Mucosa of descending colon (tissue), 3 donors: ENCODE results near the gene TYW1. TPM values are rescaled to one million over a fixed set of nuclear protein-coding genes. Genes with fewer than 3 reads are reported as not detected.
"Not testable (repeated sequence)": the region's sequence is repeated elsewhere in the genome, so short reads cannot be mapped to it uniquely, and the experiment has no call there.

Experiments
- ATAC-seq: fragments of 200-7000 bp; cut with Tn5 transposase; one replicate; pipeline ENCODE4 v1.9.1; 2020; ENCODE audit warnings: mild to moderate bottlenecking, moderate library complexity
- DNase-seq, 3 donors: peaks; one replicate each; pipeline ENCODE4 v3.0.0-alpha.2; 2020
- H3K36me3 ChIP-seq: fragments of 200-600 bp; one replicate; pipeline ENCODE4 v1.8.0; 2021; ENCODE audit warnings: low read depth, mild to moderate bottlenecking
- H3K4me1 ChIP-seq: fragments of 200-600 bp; one replicate; pipeline ENCODE4 v1.8.0; 2021; ENCODE audit warnings: low read depth, mild to moderate bottlenecking
- H3K4me3 ChIP-seq: fragments of 200-600 bp; one replicate; pipeline ENCODE4 v1.8.0; 2021; ENCODE audit warnings: mild to moderate bottlenecking
- H3K9me3 ChIP-seq: fragments of 200-600 bp; one replicate; pipeline ENCODE4 v1.8.0; 2021; ENCODE audit warnings: mild to moderate bottlenecking
- intact Hi-C, 2 donors: fragments of 100-400 bp; cut with DNase I in 1 of 2; cut with micrococcal nuclease in 1 of 2; formaldehyde crosslinking; loops; one replicate each; pipeline versions ENCODE4 v1.11.0 to v1.11.1; 2022; cut with DNase I, micrococcal nuclease
- total RNA-seq, 3 donors: library from RNA; stranded (reverse); fragmentation: NEBNext Ultra II Directional in 2 of 3; extraction: Animal tissue kit (Norgen Biotek cat#: 25700) in 2 of 3; gene quantifications; one replicate each; pipeline versions ENCODE4 v1.2.1 to v1.2.4, GENCODE V29; 2021 to 2023
- TF ChIP-seq, protein P1 (sequence below): fragments of 200-600 bp; IDR thresholded peaks from one replicate; pipeline ENCODE4 v1.8.0; 2022; ENCODE audit warnings: antibody characterized with exemption, mild to moderate bottlenecking
- donor health status: DM: no; HTN: no; CAD: no; lungs with moderate emphysema.
- donor health status: DM: no; HTN: no; CAD: no.
- donor health status: DM: no; HTN: yes; CAD: no.

The TYW1 gene
- total RNA-seq, 3 donors from 2014 or later = 14.6 to 19.0 (median 16.6) TPM

DNA sequence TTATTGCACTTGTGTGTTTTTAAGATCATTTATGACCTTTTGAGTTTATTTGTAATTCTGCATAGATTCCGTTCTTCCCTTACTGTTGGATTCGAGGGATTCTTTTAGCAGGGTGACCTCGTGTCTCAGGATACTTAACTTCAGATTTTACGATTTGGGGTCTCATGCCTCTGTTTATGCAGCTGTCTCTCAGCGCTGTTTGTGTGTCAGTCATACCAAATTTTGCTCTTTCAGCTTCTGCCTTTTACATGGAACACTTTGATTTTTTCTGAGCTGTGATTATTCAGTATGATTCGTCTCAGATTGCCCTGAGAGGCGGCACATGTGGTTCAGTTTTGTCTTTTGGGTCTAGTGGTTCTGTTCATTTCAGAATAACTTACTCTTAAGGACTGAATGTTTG is 236.9 kb downstream of the TYW1 start:
- H3K9me3 ChIP-seq, DNase-seq, H3K4me3 ChIP-seq, ATAC-seq, H3K4me1 ChIP-seq, intact Hi-C loops, H3K36me3 ChIP-seq: not testable (repeated sequence)

DNA sequence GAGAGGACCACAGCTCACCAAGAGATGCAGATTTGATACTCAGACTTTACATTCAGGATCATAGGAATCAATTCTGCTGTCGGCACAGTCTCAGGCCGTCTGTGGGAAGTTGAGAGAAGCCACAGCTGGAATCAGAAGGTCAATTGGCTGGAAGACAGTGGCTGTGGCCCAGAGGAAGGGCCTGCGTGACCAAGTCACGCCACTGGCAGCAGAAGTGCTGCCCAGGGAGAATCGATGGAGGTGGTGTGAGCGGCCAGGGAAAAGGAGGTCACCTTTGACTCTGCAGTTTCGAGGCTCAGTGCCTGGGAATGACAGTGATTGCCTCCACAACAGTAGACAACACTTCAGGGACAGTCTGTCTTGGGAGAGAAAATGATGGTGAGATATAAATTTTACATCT is 239.6 kb downstream of the TYW1 start:
- H3K4me3 ChIP-seq, DNase-seq, H3K4me1 ChIP-seq, H3K9me3 ChIP-seq, ATAC-seq, intact Hi-C loops, H3K36me3 ChIP-seq: not testable (repeated sequence)

DNA sequence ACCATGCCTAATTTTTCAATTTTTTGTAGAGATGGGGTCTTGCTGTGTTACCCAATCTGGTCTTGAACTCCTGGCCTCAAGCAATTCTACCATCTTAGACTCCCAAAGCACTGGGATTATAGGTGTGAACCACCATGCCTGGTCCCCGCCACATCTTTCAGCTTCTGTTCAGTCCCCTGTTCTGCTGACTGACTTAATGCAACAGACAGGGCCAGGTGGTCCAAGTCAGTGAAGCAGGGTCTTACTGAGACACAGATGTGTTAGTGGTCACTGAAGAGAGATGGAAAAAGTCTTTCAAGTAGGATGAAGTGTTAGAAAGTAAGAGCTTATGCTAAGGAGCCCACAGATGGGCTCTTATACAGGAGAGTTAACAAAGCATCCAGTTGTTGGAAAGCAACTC is 246.2 kb downstream of the TYW1 start:
- DNase-seq, ATAC-seq, H3K4me1 ChIP-seq, H3K36me3 ChIP-seq, H3K9me3 ChIP-seq, intact Hi-C loops, H3K4me3 ChIP-seq: not testable (repeated sequence)

DNA sequence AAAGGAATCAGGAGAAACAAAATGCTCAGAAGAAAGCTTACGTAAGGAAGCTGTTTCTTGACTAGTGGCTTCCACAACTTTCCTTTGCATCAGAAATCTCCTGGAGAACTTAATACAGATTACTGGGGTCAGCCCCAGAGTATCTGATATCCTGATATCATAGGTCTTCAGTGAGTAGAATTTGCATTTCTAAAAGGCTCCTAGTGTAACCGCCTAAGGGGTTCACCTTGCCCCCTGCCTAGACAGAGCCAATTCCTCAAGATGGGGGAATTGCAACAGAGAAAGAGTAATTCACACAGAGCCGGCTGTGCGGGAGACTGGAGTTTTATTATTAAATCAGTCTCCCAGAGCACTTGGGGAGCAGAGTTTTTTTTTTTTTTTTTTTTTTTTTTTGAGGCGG is 251.7 kb downstream of the TYW1 start:
- DNase-seq, ATAC-seq, intact Hi-C loops, H3K4me1 ChIP-seq, H3K4me3 ChIP-seq, H3K36me3 ChIP-seq: not testable (repeated sequence)
- H3K9me3 ChIP-seq = peaks cover 14% of the 10 kb centered on the region

DNA sequence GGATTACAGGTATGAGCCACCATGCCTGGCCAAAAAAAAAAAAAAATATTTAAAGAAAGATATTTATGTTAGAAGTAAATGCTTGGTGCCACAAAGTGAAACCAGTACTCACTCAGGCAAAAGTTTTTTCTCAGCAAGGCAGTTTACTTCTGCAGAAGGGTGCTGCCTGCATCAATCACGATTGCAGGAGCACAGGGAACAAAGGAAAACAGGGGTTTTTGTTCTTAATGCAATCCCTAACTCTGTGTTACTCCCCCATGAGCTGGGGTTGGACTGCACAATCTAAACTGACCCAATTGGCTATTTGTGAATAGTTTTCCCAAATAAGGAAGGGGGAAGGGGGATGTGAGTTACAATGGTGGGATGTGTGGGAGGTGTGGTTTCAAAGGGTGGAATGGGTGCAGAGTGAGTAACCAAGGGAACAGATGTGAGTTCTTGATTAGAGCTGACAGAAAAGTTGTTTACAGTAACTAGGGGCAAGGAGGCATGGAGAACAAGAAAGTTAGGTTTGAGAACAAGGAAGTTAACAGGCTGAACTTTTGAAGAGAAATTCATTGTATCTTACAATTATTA is 255.4 kb downstream of the TYW1 start:
- H3K36me3 ChIP-seq = no peaks in the 10 kb centered on the region
- no peak overlapping the region for H3K4me3 ChIP-seq
- TF ChIP-seq, protein P1, sequence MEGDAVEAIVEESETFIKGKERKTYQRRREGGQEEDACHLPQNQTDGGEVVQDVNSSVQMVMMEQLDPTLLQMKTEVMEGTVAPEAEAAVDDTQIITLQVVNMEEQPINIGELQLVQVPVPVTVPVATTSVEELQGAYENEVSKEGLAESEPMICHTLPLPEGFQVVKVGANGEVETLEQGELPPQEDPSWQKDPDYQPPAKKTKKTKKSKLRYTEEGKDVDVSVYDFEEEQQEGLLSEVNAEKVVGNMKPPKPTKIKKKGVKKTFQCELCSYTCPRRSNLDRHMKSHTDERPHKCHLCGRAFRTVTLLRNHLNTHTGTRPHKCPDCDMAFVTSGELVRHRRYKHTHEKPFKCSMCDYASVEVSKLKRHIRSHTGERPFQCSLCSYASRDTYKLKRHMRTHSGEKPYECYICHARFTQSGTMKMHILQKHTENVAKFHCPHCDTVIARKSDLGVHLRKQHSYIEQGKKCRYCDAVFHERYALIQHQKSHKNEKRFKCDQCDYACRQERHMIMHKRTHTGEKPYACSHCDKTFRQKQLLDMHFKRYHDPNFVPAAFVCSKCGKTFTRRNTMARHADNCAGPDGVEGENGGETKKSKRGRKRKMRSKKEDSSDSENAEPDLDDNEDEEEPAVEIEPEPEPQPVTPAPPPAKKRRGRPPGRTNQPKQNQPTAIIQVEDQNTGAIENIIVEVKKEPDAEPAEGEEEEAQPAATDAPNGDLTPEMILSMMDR = no peak
- H3K9me3 ChIP-seq = peaks cover 14% of the 10 kb centered on the region
- DNase-seq = no peak
- ATAC-seq = no peak
- no peaks in the 10 kb centered on the region for H3K4me1 ChIP-seq
- intact Hi-C loops = no loop called here

DNA sequence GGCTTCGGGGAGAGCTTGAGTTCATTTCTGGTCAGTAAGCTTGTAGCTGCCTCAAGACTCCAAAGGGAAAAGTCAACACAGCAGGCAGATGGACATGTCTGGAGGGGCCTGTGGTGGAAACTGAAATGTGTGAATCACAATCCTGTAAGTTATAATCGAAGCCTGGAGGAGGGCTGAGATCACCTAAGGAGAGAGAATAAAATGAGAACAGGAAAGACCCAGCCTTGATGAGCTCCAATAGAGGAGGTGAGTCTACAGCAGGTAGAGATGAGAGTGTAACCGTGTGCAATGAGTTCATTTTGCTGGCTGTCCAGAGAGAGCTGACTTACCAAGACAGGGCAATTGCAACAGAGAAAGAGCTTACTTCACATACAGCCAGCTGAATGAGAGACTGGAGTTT is 258.4 kb downstream of the TYW1 start:
- intact Hi-C loops, H3K36me3 ChIP-seq, DNase-seq, H3K4me1 ChIP-seq, H3K4me3 ChIP-seq, ATAC-seq: not testable (repeated sequence)
- H3K9me3 ChIP-seq = peaks cover 14% of the 10 kb centered on the region

DNA sequence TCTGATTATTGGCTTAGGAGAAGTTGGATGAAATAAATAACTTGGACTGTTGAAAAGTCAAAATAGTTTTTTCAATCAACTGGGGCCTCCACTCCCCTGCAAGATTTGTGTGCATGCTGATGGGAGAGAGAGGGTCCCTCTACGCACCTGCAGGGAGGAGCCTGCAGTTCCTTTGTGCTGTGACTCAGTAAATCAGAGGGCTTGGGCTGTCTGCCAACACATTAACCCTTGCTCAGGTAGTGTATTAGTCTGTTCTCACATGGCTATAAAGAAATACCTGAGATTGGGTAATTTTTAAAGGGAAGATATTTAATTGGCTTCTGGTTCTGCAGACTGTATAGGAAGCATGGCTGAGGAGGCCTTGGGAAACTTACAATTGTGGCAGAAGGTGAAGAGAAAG is 261.1 kb downstream of the TYW1 start:
- DNase-seq, H3K4me1 ChIP-seq, ATAC-seq, intact Hi-C loops, H3K9me3 ChIP-seq, H3K36me3 ChIP-seq, H3K4me3 ChIP-seq: not testable (repeated sequence)

DNA sequence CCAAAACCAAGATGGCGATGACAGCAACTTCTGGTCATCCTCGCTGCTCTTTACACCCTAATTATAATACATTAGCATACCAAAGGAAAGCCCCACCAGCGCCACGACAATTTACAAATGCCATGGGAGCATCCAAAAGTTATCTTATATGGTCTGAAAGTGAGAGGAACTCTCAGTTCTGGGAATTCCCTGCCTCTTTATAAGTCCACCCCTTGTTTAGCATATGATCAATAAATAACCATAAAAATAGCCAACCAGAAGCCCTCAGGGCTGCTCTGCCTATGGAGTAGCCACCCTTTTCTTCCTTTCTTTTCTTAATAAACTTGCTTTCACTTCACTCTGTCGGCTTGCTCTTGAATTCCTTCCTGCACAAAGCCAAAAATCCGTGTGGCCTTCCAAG is 262.7 kb downstream of the TYW1 start:
- H3K4me3 ChIP-seq, H3K4me1 ChIP-seq, H3K9me3 ChIP-seq, intact Hi-C loops, DNase-seq, H3K36me3 ChIP-seq, ATAC-seq: not testable (repeated sequence)

DNA sequence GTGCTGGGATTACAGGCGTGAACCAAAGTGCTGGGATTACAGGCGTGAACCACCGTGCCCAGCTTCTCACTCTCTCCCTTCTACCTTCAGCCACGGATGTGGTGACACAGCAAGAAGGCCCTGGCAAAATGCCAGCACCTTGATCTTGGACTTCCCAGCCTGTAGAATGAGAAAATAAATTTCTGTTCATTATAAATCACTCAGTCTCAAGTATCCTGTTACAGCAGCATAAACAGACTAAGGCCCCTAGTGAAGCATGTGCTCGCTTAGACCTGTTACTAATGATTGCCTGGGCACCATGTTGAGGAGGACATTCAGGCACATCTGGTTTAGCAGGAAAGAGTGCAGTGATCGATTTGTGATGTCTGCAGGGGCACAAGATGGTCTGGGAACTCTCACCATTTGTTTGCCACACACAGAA is 263.5 kb downstream of the TYW1 start:
- H3K9me3 ChIP-seq, H3K4me3 ChIP-seq, ATAC-seq, H3K4me1 ChIP-seq, DNase-seq, intact Hi-C loops, H3K36me3 ChIP-seq: not testable (repeated sequence)

DNA sequence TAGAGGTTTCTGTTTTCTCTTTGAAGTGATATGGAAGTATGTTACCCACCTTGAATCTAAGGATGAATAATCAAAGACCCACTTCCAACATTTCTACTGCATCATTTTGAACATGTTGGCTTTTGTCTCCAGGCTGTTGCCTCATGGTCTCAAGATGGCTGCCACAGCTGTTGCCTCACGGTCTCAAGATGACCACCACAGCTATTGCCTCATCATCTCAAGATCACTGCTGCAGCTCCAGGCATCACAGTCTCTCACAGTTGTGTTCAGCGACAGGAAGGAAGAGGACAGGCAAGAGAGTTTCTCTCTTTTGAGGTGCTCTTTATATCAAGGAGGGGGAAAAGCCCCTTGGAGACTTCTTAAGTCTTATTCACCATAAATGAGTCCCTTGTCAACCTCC is 267.4 kb downstream of the TYW1 start:
- H3K36me3 ChIP-seq, intact Hi-C loops, H3K4me3 ChIP-seq, H3K9me3 ChIP-seq, DNase-seq, ATAC-seq, H3K4me1 ChIP-seq: not testable (repeated sequence)

DNA sequence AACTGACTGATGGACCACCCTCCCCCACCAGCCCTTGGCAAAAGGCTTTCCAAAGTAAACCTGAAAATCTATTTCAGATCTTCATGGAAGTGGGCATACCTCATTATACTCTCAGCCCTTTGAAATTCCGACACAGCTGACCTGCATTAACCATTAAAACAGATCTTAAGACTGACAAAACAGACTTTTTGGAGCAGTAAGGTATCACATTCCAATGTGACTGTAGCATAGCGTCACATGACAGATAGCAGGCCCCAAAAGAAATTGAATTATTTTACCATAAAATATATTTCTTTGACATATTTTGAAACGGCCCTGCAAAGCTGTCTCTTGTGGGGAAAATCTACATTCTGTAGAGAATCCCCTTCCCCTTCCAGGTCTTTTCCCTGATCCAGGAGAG is 269.4 kb downstream of the TYW1 start:
- ATAC-seq, intact Hi-C loops: not testable (repeated sequence)

More for the DNA sequence above, 269.4 kb downstream of the TYW1 start:
- not testable (repeated sequence) for H3K9me3 ChIP-seq, H3K4me3 ChIP-seq, H3K36me3 ChIP-seq, H3K4me1 ChIP-seq, DNase-seq
